CD4-positive, alpha-beta memory T cell (primary cell): ENCODE measurements around the gene ADCY9. TPM values are rescaled to one million over a fixed set of nuclear protein-coding genes. Genes with fewer than 3 reads are reported as not detected.
A peak's percentile ranks its signal among the peaks of the same experiment; 100 is the strongest.

Experiments used
- CTCF ChIA-PET: fragments of 350-600 bp; sonication (Branson Sonifier 250); formaldehyde crosslinking; loops from one replicate; lab custom pipeline; 2021; ENCODE audit warnings: inconsistent platforms; ENCODE audit not compliant: partially characterized antibody; lab: Charles Lee
- POLR2A ChIA-PET: fragments of 350-600 bp; sonication (Branson Sonifier 250); formaldehyde crosslinking; loops from one replicate; lab custom pipeline; 2021; ENCODE audit not compliant: partially characterized antibody; lab: Charles Lee
- DNase-seq, 5 donors: peaks; one replicate each; pipeline versions ENCODE4 v3.0.0 to v3.0.0-alpha.2; 2020 to 2022; ENCODE audit warnings: mixed read lengths in 1 of 5
- H3K27ac ChIP-seq: one replicate; pipeline ENCODE4 v1.7.0; 2013; ENCODE audit warnings: low read depth, low read length
- H3K27me3 ChIP-seq: 2 replicates; pipeline ENCODE4 v1.7.0; 2013; ENCODE audit warnings: mild to moderate bottlenecking, low read length, moderate library complexity; ENCODE audit not compliant: insufficient read depth
- H3K36me3 ChIP-seq: 2 replicates; pipeline ENCODE4 v1.7.0; 2013; ENCODE audit warnings: mild to moderate bottlenecking, low read length, moderate library complexity; ENCODE audit not compliant: insufficient read depth
- H3K4me1 ChIP-seq: 2 replicates; pipeline ENCODE4 v1.7.0; 2013; ENCODE audit warnings: mild to moderate bottlenecking, low read length, moderate library complexity; ENCODE audit not compliant: insufficient read depth
- H3K4me3 ChIP-seq, 2 donors: one replicate each; pipeline ENCODE4 v1.7.0; 2013; ENCODE audit warnings: low read length in 2 of 2, mild to moderate bottlenecking in 1 of 2
- H3K9me3 ChIP-seq, 2 donors: one replicate each; pipeline ENCODE4 v1.7.0; 2013; ENCODE audit warnings: low read length in 2 of 2, control low read depth in 1 of 2; ENCODE audit not compliant: control insufficient read depth in 1 of 2
- H3K27ac Mint-ChIP-seq, 7 donors: one replicate each; pipeline ENCODE4 v1.8.0; 2020 to 2021; ENCODE audit warnings: mixed read lengths in 7 of 7, mild to moderate bottlenecking in 6 of 7, inconsistent platforms in 3 of 7, moderate library complexity in 3 of 7
- H3K27me3 Mint-ChIP-seq, 2 donors: one replicate each; pipeline ENCODE4 v1.8.0; 2020 to 2021; ENCODE audit warnings: mixed read lengths in 2 of 2
- H3K36me3 Mint-ChIP-seq, 2 donors: one replicate each; pipeline ENCODE4 v1.8.0; 2020 to 2021; ENCODE audit warnings: mixed read lengths in 2 of 2, inconsistent platforms in 1 of 2, mild to moderate bottlenecking in 1 of 2
- H3K4me1 Mint-ChIP-seq, 4 donors: one replicate each; pipeline ENCODE4 v1.8.0; 2020 to 2021; ENCODE audit warnings: mixed read lengths in 4 of 4, mild to moderate bottlenecking in 1 of 4
- H3K4me3 Mint-ChIP-seq, 8 donors: one replicate each; pipeline ENCODE4 v1.8.0; 2020 to 2021; ENCODE audit warnings: mixed read lengths in 8 of 8, mild to moderate bottlenecking in 7 of 8, moderate library complexity in 6 of 8, inconsistent platforms in 3 of 8
- H3K9me3 Mint-ChIP-seq, 8 donors: one replicate each; pipeline ENCODE4 v1.8.0; 2020 to 2021; ENCODE audit warnings: mixed read lengths in 8 of 8, mild to moderate bottlenecking in 5 of 8, inconsistent platforms in 3 of 8, moderate library complexity in 1 of 8
- intact Hi-C: fragments of 100-400 bp; cut with micrococcal nuclease; formaldehyde crosslinking; loops from one replicate; pipeline ENCODE4 v1.15.1; 2023
- polyA plus RNA-seq, 2 donors: library from polyadenylated mRNA; unstranded; fragments of 300-500 nt; fragmentation: Illumina TruSeq; gene quantifications; one replicate each; pipeline ENCODE4 v1.2.3, GENCODE V29; 2021
- total RNA-seq, 2 experiments: library from RNA; stranded (reverse); gene quantifications; one replicate each; pipeline ENCODE4 v1.2.3, GENCODE V29; 2021

Gene ADCY9
- total and polyA plus RNA-seq, 4 experiments from 2014 or later, result 0.26 to 8.1 (median 4.5) TPM

DNA sequence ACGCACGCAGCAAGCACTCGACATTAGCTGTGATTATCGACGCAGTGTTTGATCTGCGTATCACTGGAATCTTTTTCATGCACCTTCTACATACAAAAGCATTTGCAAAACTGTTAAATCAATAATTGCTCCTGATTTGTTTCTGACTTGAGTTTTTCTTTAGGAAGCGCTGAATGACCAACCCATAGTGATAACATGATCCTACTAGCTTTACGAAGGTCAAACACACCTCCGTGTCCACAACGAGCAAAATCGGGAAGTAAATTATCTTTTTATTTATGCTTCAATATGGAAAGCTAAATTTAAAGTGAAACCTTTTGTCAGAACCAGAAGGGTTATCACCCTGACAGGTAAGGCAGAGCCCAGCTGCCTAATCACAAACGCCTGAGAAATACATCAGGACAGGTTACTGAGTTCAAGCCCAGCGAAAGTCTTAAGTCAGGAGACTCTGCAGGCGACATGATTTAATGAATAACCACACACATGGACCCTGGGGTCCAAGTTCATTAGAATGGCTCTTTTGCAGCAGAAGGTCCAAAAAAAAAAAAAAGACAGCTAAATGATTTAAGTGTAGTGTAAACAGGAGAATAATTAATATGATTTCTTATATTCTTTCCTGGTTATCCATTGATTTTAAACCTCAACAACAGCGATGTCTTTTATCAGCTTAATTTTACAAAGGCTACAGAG, 104.2 kb downstream of the ADCY9 start:
- H3K27ac ChIP-seq, result no peak overlapping the region
- no peak overlapping the region for H3K4me3 Mint-ChIP-seq

DNA sequence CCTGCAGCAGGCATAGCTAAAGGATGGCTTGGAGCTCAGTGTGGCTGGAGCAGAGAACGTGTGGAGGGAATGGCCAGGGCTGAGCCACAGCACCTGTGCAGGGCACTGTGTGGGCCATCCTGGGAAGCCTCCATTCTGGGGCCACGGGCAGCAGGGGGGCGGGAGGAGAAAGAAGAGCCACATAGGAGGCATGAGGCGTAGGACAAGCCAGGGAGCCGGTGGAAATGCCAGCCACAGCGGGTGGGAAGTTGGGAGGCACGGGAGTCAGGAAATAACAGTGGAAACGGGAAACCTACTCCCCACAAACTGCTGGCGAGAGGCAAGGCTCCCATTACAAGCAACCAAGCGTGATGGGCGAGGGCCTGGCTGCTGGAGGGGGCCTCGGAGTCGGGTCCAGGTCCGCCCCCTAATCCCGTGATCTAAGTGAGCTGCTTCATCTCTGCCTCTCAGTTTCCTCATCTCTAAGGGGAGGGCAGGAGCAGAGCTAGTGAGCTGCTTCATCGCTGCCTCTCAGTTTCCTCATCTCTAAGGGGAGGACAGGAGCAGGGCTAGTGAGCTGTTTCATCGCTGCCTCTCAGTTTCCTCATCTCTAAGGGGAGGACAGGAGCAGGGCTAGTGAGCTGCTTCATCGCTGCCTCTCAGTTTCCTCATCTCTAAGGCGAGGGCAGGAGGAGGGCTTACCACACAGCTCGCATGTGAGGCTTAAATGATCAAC, 104.9 kb downstream of the ADCY9 start:
- Mint-ChIP-seq H3K36me3 (peaks cover 0 to 4% of the 10 kb centered on the region in 2 donors), H3K9me3 (no peaks in the 10 kb centered on the region), H3K4me1 (peaks cover 0 to 5% (median 1%) of the 10 kb centered on the region in 4 donors), H3K27me3 (no peaks in the 10 kb centered on the region), H3K27ac (no peak overlapping the region), H3K4me3 (peak overlapping the region in 1 of 8 donors; percentile 7)
- Histone ChIP-seq H3K27ac (no peak overlapping the region), H3K9me3 (no peaks in the 10 kb centered on the region), H3K36me3 (no peaks in the 10 kb centered on the region), H3K4me3 (no peak overlapping the region), H3K27me3 (no peaks in the 10 kb centered on the region), H3K4me1 (no peaks in the 10 kb centered on the region)
- CTCF ChIA-PET, result no interaction called here
- POLR2A ChIA-PET, result no interaction called here
- no peak for DNase-seq
- intact Hi-C loops, result no loop called here

More for the DNA sequence above, 104.2 kb downstream of the ADCY9 start:
- intact Hi-C loops, result no loop called here
- Histone ChIP-seq H3K4me3 (no peak overlapping the region), H3K9me3 (no peaks in the 10 kb centered on the region), H3K27me3 (no peaks in the 10 kb centered on the region), H3K36me3 (no peaks in the 10 kb centered on the region), H3K4me1 (no peaks in the 10 kb centered on the region)
- ChIA-PET CTCF (no interaction called here), POLR2A (no interaction called here)
- Mint-ChIP-seq H3K36me3 (no peaks in the 10 kb centered on the region), H3K9me3 (peaks cover 0 to 1% (median 0%) of the 10 kb centered on the region in 8 donors), H3K4me1 (peaks cover 0 to 11% (median 1%) of the 10 kb centered on the region in 4 donors), H3K27me3 (no peaks in the 10 kb centered on the region), H3K27ac (no peak overlapping the region)
- DNase-seq, result no peak

DNA sequence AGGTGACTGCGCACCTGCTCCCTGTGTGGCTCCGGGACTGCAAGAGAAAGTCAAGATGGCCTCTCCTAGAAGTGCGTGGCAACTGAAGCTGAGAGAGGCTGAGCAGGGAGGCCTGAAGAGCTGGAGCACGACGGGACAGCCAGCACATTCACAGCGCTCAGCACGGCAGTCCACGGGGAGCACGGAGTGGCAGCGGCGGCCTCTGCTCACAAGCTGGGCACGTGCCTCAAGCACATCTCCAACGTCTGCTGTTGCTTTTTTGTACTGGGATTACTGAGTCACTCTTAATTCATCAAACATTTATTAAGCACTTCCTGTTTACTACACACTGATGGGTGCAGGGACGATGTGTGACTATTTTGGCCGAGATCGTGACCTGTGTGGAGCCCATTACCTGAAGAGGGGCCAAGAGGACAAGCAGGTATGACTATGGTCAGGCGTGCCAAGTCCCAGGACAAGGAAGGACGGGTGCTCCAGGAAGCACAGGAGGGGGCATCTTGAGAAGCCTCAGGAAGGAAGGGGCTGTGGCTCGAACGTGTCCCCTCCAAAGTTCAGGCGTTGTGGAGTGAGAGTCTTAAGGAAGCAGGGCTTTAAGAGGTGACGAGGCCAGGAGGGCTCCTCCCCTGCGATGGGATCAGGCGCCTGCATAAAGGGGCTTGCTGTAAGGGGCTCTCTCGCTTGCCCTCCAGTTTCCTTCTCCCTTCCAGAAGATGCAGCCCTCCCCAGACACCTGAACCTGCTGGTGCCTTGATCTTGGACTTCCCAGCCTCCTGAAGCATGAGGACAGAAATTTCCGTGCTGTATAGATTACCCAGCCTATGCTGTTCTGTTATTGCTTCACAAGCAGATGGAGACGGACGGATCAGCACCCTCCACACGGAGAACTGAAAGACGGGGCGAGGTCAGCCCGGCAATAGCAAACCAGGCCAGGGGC, 105.8 kb downstream of the ADCY9 start:
- ChIA-PET CTCF (no interaction called here), POLR2A (no interaction called here)
- no peaks in the 10 kb centered on the region for H3K36me3 ChIP-seq
- no peak overlapping the region for H3K4me3 ChIP-seq
- no peaks in the 10 kb centered on the region for H3K27me3 ChIP-seq
- H3K27ac ChIP-seq, result no peak overlapping the region
- no peaks in the 10 kb centered on the region for H3K4me1 ChIP-seq
- peaks cover 0 to 2% (median 0%) of the 10 kb centered on the region in 4 donors for H3K4me1 Mint-ChIP-seq
- intact Hi-C loops, result no loop called here
- H3K4me3 Mint-ChIP-seq, result peak overlapping the region in 1 of 8 donors; percentile 7
- no peak overlapping the region for H3K27ac Mint-ChIP-seq
- H3K9me3 ChIP-seq, result no peaks in the 10 kb centered on the region
- H3K36me3 Mint-ChIP-seq, result peaks cover 0 to 4% of the 10 kb centered on the region in 2 donors
- no peak for DNase-seq
- no peaks in the 10 kb centered on the region for H3K27me3 Mint-ChIP-seq
- H3K9me3 Mint-ChIP-seq, result no peaks in the 10 kb centered on the region

DNA sequence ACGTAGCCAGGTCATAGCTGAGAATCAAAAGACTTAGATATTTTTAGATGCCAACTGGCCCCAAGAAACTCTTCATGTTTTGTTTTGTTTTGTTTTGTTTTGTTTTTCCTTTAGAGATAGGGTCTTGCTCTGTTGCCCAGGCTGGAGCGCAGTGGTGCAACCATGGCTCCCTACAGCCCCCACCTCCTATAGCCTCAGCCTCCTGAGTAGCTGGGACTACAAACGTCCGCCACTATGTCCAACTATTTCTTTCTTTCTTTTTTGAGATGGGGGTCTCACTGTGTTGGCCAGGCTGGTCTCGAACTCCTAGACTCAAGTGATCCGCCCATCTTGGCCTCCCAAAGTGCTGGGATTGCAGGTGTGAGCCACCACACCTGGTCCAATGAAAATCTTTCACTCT, 107.1 kb downstream of the ADCY9 start:
- ChIA-PET CTCF (no interaction called here), POLR2A (no interaction called here)
- no peaks in the 10 kb centered on the region for H3K27me3 ChIP-seq
- no peaks in the 10 kb centered on the region for H3K4me1 ChIP-seq
- intact Hi-C loops, result no loop called here
- H3K4me3 ChIP-seq, result no peak overlapping the region
- no peaks in the 10 kb centered on the region for H3K9me3 ChIP-seq
- Mint-ChIP-seq H3K4me3 (no peak overlapping the region), H3K36me3 (peaks cover 0 to 4% of the 10 kb centered on the region in 2 donors), H3K27me3 (no peaks in the 10 kb centered on the region), H3K27ac (no peak overlapping the region), H3K9me3 (no peaks in the 10 kb centered on the region), H3K4me1 (no peaks in the 10 kb centered on the region)
- H3K27ac ChIP-seq, result no peak overlapping the region
- no peak for DNase-seq
- no peaks in the 10 kb centered on the region for H3K36me3 ChIP-seq

DNA sequence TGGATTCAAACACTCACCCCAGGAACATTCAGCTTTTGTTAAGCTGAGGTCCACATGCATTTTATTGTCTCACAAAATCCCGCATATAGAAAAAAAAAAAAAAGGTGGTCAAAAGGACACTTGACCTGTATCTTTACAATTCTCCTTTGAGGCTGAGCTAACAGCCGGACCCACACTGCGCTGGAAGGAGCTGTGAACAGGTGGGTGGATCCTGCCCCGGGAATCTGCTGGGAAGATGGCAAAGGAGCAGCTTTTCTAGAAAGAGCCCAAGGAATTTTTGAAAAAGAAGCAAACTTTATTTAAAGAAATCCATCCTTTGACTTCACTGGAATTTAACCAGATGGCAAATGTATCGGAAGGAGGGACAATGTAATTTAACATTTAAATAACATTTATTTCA, 108.1 kb downstream of the ADCY9 start:
- ChIA-PET CTCF (no interaction called here), POLR2A (no interaction called here)
- Mint-ChIP-seq H3K27ac (no peak overlapping the region), H3K36me3 (peaks cover 0 to 7% of the 10 kb centered on the region in 2 donors), H3K27me3 (no peaks in the 10 kb centered on the region), H3K9me3 (no peaks in the 10 kb centered on the region), H3K4me1 (no peaks in the 10 kb centered on the region), H3K4me3 (no peak overlapping the region)
- H3K27ac ChIP-seq, result no peak overlapping the region
- no peak overlapping the region for H3K4me3 ChIP-seq
- H3K27me3 ChIP-seq, result no peaks in the 10 kb centered on the region
- no peaks in the 10 kb centered on the region for H3K4me1 ChIP-seq
- DNase-seq, result no peak
- no peaks in the 10 kb centered on the region for H3K9me3 ChIP-seq
- intact Hi-C loops, result no loop called here
- no peaks in the 10 kb centered on the region for H3K36me3 ChIP-seq

DNA sequence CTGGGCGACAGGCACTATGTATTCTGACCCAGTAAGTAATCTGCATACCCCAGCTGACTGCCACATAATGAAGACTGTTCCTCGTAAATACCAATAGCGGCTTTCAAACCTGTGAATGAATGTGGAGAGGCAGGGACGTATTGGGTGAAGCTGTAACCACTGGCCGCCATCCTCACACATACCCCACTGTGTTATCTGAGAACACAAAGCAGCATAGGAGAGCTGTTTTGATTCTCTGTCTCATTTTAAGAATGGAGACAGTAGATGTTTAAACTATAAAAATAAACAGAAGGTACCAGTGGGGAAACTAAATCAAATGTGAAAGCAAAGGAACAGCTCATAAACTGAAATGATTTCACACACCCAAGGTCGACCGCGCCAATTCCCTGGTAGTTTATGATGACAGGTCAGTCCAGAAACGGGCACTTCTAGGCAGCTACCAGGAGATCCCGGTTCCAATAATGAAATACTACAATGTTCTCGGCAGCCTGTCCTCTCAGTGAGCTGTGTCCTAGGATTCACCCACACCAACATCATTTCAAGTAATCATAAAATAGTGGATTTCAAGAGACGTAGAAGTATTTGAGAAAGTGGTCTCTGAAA, 109.7 kb downstream of the ADCY9 start:
- intact Hi-C loops, result no loop called here
- POLR2A ChIA-PET, result interaction anchor here (0.7 kb wide), 1 partner anchor 44 kb away, joined by 3 read pairs; no protein-coding TSS in a partner anchor
- Mint-ChIP-seq H3K4me1 (no peaks in the 10 kb centered on the region), H3K27me3 (no peaks in the 10 kb centered on the region), H3K36me3 (peaks cover 0 to 8% of the 10 kb centered on the region in 2 donors), H3K4me3 (no peak overlapping the region), H3K9me3 (no peaks in the 10 kb centered on the region), H3K27ac (no peak overlapping the region)
- no peaks in the 10 kb centered on the region for H3K4me1 ChIP-seq
- no peaks in the 10 kb centered on the region for H3K9me3 ChIP-seq
- no peaks in the 10 kb centered on the region for H3K27me3 ChIP-seq
- no peak overlapping the region for H3K27ac ChIP-seq
- H3K4me3 ChIP-seq, result no peak overlapping the region
- no peak for DNase-seq
- CTCF ChIA-PET, result interaction anchor here (1.1 kb wide), 1 partner anchor 24 kb away, joined by 3 read pairs; no protein-coding TSS in a partner anchor
- H3K36me3 ChIP-seq, result no peaks in the 10 kb centered on the region
